GM21619 (cell line): ENCODE measurements around the gene C9orf78.
"Not testable (repeated sequence)": the region's sequence is repeated elsewhere in the genome, so short reads cannot be mapped to it uniquely, and the experiment has no call there.

ENCODE experiments used
- ATAC-seq: cut with Tn5 transposase; IDR thresholded peaks from one replicate; pipeline ENCODE4 v1.9.1; 2021; ENCODE audit not compliant: unreplicated experiment

C9orf78 gene

DNA sequence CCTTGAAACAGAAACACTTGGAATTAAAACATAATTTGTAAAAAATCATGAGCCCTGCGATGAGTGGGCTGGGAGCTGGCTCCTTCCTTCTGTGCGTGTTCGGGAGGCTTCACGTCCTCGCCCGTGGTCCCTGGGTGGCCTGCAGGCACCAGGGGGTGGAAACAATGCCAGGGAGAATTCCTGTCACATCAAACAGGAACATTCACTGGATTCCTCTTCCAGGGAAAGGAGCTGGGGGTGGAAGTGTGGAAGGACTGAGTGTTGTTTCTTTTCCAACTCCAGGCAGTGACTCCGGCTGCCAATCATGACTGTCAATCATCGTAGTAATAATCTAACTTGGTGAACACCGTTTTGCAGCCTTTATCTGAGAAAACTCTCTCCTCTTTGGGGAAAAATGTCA lies 21.4 kb downstream of the C9orf78 start:
- no peak for ATAC-seq

DNA sequence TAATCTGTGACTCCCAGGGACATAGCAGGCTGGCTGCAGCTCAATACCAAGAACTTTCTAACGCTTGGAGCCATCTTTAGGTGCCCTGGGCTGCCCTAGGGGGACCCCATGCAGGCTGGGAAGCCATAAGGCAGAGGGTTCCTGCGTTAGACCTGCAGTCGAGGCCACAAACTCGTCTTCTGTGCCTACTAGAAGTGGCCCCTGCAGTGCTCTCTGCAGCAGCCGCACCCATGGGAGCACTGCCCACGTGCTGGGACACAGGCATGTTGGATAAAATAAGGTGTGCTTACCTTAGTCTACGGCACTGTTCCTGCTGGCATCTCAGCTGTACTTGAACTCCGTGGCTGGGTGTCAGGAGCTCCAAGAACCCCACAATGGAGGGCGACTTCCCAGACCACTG lies 22.7 kb downstream of the C9orf78 start:
- no peak for ATAC-seq

DNA sequence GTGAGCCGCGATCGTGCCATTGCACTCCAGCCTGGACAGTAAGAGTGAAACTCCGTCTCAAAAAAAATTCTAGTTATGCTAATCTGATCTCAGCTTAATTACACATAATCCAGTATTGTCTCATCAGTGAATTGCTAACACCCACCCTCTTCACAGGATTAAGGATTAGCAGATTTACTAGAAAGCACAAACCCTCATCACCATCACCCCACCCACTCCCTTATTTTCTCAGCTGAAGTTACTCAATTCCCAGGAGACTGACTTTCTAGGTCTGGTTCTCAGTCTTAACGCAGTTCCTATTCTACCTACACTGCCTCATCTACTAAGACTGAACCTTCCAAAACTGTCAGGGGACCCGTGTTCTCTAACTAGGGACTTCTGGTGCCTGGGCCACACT lies 23.1 kb downstream of the C9orf78 start:
- ATAC-seq = no peak

DNA sequence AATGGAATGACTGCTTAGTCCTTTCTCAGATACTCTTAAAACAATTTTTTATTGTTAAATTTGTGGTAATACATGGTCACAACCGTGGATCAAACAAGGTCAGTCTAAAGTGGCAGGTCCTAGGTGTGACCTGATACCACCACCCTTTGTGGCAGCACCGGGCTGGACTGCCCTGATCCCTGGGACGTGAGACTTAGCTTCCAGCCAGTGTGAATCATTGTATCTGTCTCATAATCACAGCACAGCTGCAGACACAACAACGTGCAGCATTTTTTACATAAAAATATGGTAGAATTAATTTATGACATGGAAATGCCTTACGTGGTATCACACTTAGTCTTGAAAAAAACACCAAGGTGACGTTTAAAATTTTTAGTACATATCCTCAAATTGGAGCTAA lies 24.3 kb downstream of the C9orf78 start:
- ATAC-seq = no peak

DNA sequence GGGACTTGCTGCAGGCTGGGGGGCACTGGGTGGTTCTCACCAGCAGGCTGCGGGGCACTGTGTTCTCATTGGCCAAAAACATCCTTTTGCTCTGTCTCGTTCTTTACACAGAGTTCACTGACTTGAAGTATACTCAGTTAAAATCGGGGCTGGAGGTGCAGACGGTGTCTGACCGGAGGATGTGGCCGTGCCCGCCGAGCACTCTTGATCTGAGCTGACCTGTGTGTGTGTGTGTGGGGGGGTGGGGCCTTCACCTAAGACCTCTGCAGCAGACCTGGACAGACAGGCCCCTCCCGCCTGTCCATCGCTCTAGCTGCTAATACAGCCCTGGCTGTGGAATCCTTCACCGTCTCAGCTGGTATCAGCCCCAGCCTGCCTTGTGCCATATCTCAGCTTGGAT lies 25.0 kb downstream of the C9orf78 start:
- no peak for ATAC-seq

DNA sequence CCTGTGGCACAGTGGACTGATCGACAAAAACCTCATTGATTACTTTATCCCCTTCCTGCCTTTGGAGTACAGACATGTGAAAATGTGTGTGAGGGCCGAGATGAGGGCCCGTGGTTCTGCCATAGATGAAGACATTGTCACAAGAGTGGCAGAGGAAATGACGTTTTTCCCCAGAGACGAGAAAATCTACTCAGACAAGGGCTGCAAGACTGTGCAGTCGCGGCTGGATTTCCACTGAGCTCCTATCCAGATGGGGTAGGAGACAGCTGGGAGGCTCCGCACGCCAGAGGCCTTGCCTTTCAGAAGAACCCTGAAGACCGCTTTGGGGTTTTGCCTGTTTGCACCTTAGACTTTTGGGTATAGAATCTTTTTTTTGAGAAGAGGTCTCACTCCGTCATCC lies 25.7 kb downstream of the C9orf78 start:
- ATAC-seq = no peak

DNA sequence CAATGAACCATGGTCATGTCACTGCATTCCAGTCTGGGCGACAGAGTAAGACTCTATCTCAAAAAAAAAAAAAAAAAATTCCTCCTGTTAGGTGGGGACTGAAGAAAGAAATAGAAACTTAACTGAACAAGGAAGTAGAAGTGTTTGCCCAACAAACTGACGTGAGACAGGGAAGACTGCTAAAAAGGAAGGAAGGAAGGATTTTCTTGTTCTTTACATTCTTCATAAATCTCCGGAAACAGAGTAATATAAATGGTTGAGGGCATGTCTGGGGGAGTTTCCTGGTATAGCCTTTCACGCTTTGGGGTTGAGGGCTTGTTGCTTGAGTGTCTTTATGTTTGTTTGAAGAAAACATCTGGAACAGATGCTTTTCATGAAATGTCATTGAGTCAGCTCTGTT lies 29.0 kb downstream of the C9orf78 start:
- ATAC-seq = no peak

DNA sequence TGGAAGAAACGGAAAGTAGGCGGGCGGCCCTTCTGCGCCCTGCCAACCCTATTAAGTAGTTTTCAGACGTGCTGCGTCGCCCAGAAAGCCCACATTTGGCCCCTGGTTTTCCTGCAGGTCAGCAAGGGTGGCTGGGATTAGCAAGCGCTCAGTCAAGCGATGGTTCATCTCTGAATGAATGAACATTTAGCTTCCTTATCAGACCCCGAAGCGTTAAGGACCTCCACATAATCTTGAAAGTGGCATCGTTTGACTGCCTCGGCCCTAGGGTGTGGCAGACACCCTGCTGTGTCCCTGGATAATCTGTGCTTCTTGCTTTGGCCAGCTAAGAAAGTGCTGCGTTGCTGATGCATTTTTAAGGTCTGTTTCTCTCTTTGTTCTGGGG lies 31.4 kb downstream of the C9orf78 start:
- ATAC-seq = no peak

DNA sequence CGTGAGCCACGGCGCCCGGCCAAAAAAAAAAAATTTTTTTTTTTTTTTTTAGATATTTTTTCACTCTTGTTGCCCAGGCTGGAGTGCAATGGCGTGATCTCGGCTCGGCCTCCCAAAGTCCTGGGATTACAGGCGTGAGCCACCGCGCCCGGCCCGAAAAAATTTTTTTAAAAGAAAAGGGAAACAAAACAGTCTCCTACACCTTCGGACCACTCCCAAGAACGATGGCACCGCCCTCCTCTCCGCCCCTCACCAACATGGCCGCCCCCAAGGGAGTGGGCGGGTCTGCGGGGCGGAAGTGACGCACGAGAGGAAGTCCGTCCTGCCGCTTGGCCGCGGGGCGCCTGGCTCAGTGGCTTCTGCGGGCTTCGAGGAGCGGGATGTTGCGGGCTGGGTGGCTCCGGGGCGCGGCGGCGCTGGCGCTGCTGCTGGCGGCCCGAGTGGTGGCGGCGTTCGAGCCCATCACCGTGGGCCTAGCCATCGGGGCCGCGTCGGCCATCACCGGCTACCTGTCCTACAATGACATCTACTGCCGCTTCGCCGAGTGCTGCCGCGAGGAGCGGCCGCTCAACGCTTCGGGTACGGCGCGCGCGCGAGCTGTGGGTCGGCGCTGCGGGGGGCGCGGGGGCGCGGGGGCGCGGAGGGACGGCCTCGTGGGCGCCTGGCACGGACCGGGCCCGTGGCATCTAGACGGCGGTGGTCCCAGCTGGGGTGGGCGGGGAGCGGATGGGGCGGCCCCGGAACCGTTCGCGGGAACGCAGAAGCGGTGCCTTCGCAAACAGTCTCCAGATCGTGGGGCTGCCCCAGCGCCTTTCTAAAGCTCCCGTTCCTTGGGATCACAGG lies 32.0 kb downstream of the C9orf78 start, which contains the start of gene TOR1B:
TSS of gene TOR1B (plus strand) at position 352 of the 843 bp plus-strand sequence. CDS start at position 381, 29 bp downstream.
- ATAC-seq = peak; percentile 91

DNA sequence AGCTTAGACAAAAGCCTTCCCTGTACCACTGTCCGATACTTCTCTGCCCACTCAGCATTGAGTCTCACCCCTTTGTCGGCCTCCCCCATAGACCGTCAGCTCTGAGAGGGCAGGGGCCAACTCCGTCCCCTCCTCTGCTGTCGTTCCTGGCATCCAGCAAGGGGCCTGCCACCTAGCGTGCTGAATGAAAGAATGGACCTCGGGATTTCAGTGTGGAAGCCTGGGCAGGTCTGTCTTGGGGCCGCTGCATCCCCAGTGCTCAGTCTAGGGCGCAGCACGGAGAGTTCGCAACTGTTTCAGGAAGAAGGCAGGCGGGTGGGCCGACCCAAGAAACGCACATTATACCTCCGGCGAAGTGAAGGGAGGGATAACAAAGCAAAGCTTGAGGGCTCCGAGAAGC lies 33.6 kb downstream of the C9orf78 start:
- ATAC-seq = no peak

DNA sequence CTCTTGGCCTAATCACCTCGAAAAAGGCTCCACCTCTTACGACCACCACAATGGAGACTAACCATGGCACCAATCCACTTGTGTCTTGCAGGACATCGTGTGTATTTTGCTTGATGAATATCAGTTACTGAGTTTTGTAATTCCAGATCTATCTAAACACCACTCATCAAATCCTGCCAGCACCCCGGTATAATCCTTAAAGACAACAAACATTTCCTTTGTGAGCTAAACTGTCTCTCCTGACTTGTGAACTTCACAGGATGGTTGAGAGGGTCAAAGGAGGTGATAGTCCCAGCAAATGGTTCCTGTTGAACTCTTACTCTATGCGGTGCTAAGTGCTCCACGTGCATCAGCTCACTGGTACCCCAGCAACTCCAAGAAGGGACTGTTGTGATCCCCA lies 36.1 kb downstream of the C9orf78 start:
- no peak for ATAC-seq

DNA sequence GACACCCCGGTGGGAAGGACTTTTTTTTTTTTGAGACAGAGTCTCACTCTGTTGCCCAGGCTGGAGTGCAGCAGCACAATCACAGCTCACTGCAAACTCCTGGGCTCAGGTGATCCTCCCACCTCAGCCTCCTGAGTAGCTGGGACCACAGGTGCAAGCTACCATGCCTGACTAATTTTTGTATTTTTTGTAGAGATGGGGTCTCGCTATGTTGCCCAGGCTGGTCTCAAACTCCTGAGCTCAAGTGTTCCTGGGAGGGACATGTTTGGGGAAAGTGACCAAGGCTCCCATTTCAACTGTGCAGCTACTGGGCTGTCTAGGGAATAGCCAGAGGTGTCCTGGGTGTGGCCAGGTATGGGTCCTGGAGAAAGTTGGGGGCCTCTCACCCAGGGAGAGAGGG lies 39.0 kb downstream of the C9orf78 start:
- ATAC-seq = not testable (repeated sequence)

DNA sequence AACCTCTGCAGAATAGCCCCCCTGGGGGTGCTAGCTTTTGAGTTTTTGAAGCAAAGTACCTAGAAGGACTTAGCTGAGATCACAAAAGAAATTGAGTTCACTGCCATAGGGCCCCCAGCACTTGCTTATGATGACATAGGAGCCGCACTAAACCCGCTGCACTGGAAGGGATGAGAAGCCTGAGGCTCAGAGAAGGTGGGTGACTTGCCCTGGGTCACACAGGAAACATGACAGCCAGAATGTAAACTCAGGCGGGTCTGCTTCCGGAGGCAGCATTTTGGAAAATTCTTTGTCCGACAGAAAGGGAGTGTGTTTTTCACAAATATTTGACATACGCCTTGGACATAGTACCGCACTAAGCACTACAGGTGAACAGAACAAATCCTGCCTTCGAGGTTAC lies 40.5 kb downstream of the C9orf78 start:
- no peak for ATAC-seq

DNA sequence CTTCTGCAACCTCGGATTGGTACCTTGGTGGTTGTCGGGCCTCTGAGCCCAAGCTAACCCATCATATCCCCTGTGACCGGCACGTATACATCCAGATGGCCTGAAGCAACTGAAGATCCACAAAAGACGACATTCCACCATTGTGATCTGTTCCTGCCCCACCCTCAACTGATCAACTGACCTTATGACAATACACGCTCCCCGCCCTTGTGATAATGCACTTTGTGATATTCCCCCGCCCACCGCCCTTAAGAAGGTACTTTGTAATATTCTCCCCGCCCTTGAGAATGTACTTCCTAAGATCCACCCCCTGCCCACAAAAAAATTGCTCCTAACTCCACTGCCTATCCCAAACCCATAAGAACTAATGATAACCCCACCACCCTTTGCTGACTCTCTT lies 48.6 kb downstream of the C9orf78 start:
- no peak for ATAC-seq

DNA sequence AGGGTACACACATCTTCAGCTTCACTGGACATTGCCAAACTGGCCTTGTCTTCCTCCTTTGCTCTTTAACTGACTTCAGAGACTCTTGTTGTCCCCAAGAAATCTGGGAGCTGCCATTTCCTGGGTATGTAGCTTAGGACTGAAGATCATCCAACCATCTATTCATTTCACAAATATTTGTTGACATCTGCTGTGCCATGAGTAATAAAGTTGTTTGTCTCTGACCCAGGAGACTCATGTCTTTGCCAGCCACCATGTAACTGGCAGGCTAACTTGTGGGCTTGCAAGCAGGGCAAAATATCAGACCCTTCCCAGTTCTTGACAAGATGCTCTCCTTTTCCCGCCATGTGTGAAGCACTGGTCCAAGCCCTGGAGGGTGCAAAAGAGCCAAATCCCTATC lies 49.2 kb downstream of the C9orf78 start:
- ATAC-seq = no peak

DNA sequence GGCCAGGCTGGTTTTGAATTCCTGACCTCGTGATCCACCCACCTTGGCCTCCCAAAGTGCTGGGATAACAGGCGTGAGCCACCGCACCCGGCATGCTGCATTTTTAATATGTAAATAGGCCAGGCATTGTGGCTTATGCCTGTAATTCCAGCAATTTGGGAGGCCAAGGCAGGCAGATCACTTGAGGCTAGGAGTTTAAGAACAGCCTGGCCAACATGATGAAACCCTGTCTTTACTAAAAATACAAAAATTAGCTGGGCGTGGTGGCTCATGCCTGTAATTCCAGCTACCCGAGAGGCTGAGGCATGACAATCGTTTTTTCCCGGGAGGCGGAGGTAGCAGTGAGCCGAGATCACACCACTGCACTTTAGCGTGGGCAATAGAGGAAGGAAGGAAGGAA lies 50.1 kb downstream of the C9orf78 start:
- not testable (repeated sequence) for ATAC-seq

DNA sequence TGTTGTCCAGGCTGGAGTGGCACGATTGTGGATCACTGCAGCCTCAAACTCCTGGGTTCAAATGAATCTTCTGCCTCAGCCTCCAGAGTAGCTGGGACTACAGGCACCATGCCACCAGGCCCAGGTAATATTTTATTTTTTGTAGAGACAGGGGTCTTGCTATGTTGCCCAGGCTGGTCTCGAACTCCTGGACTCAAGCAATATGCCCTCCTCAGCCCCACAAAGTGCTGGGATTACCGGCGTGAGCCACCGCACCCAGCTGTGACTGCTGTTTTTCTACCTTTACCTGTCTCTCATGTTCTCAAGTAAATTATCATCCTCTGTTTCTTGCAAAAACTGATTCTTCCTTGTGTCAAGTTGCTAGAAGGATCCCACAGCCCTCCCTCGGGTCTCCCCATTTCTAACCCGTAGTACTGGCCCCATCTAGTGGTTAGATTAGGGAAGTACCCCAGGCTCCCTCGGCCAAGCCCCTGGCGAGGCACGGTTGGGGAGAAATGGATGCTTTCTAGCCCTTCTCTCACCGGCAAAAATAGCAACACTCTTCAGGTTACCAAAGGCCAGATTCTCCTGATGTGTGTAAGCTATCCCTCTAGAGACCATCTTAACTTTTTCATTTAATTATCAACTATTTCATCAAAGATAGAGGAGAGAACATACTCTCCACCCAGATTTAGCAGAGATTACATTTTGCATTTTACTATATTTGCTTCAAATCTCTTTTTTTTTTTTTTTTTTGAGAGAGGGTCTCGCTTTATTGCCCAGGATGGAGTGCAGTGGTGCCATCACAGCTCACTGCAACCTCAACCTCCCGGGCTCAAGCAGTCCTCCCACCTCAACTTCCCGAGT lies 51.3 kb downstream of the C9orf78 start:
- ATAC-seq = peak; percentile 51

DNA sequence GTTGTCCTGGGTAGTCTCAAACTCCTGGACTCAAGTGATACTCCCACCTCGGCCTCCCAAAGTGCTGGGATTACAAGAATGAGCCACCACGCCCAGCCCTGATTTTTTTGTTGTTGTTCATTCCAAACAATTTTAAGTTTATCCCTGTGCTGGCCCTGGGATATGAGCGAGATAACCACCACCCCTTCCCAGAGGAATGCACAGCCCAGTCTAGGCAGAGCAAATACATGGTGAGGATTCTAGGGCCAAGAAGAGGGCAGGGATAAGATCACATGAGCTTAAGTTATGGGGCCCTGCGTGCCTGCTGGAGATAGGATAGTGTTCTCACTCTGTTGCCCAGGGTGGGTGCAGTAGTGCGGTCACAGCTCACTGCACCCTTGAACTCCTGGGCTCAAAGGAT lies 53.1 kb downstream of the C9orf78 start:
- no peak for ATAC-seq

DNA sequence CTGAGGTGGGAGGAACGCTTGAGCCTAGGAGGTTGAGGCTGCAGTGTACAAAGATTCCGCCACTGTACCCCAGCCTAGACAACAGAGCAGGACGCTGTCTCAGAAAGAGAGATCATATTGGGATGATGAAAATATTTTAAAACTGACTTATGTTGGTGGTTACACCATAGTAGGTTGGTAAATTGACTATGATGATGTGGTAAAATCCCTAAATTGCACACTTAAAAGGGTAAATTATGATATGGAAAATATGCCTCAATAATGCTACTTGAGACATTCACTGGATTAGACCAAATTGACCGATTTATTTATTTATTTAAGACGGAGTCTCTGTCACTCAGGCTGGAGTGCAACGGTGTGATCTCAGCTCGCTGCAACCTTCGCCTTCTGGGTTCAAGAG lies 53.9 kb downstream of the C9orf78 start:
- no peak for ATAC-seq

DNA sequence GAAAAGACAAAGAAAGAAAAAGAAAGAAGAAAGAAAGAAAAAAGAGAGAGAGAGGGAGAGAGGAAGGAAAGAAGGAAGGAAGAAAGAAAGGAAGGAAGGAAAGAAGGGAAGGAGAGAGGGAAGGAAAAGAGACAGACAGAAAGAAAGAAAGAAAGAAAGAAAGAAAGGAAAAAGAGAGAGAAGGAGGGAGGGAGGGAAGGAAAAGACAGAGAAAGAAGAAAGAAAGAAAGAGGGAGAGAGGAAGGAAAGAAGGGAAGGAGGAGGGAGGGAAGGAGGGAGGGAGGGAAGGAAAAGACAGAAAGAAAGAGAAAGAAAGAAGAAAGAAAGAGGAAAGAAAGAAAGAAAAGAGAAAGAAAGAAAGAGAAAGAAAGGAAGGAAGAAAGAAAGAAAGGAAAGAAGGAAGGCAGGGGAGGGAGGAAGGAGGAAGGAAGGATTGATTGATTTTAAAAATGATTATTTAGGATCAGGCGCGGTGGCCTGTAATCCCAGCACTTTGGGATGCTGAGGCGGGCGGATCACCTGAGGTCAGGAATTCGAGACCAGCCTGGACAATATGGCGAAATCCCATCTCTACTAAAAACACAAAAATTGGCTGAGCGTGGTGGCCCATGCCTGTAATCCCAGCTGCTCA lies 55.4 kb downstream of the C9orf78 start:
- no peak for ATAC-seq

DNA sequence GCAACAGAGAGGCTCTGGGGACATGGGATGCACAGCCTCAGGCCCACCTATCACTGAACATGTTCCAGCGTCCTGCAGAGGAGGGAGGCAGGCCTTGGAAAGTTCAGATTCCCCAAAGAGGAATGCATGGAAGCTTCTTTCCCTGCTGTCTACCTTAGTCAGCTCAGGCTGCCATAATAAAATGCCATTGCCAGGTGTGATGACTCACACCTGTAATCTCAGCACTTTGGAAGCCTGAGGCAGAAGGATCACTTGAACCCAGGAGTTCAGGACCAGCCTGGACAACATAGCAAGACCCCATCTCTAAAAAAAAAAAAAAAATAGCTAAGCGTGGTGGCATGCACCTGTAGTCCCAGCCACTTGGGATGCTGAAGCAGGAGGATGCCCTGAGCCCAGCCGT lies 56.6 kb downstream of the C9orf78 start:
- no peak for ATAC-seq

DNA sequence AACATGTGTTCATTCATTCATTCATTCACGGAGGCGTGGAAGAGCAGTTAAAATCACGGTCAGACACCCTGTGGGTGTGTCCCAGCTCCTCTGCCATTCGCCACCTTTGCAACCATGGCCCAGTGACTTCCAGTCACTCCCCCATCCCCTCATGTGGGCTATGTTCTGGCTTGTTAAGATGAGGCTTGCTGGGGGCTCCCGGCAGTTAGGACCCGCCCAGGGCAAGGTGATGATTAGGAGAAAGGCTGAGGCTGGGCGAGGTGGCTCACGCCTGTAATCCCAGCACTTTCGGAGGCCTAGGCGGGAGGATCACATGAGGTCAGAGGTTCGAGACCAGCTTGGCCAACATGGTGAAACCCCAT lies 57.3 kb downstream of the C9orf78 start:
- ATAC-seq = no peak
